Measurements from ENCODE around the gene PCNX1.

Gene PCNX1

GRCh38 chr14:70920608-70921007 is 13.3 kb downstream of the PCNX1 start:
- no peak overlapping the region for H3K27ac ChIP-seq
- DNase-seq (ENCODE audit: low spot score), result no peak
- POLR2A ChIA-PET (ENCODE audit: low non-redundant PET), result no interaction called here
- CTCF ChIA-PET, result no interaction called here
- no peak for TF ChIP-seq CTCF (conservative IDR thresholded peaks at IDR 0.05; ENCODE audit: low read depth)

GRCh38 chr14:70921669-70922068 is 14.4 kb downstream of the PCNX1 start:
- H3K27ac ChIP-seq, result no peak overlapping the region
- TF ChIP-seq CTCF (conservative IDR thresholded peaks at IDR 0.05; ENCODE audit: low read depth), result no peak
- ChIA-PET CTCF (no interaction called here), POLR2A (ENCODE audit: low non-redundant PET) (no interaction called here)
- DNase-seq (ENCODE audit: low spot score), result peak; percentile 42

GRCh38 chr14:70924521-70924920 is 17.3 kb downstream of the PCNX1 start:
- no peak for TF ChIP-seq CTCF (conservative IDR thresholded peaks at IDR 0.05; ENCODE audit: low read depth)
- ChIA-PET POLR2A (ENCODE audit: low non-redundant PET) (no interaction called here), CTCF (no interaction called here)
- DNase-seq (ENCODE audit: low spot score), result no peak
- H3K27ac ChIP-seq, result no peak overlapping the region

- H3K27ac ChIP-seq, result no peak overlapping the region
- CTCF ChIA-PET, result no interaction called here
- POLR2A ChIA-PET (ENCODE audit: low non-redundant PET), result no interaction called here
- no peak for DNase-seq (ENCODE audit: low spot score)
- TF ChIP-seq CTCF (conservative IDR thresholded peaks at IDR 0.05; ENCODE audit: low read depth), result no peak
Observed at GRCh38 chr14:70926235-70926830, 19.1 kb downstream of the PCNX1 start.

- no peak for DNase-seq (ENCODE audit: low spot score)
- no peak overlapping the region for H3K27ac ChIP-seq
- ChIA-PET CTCF (interaction anchor here (0.6 kb wide), 1 partner anchor 58 kb away, joined by 8 read pairs; no protein-coding TSS in a partner anchor), POLR2A (ENCODE audit: low non-redundant PET) (no interaction called here)
- no peak for TF ChIP-seq CTCF (conservative IDR thresholded peaks at IDR 0.05; ENCODE audit: low read depth)
Observed at GRCh38 chr14:70931008-70931407, 23.7 kb downstream of the PCNX1 start.

- CTCF ChIA-PET, result interaction anchor here (0.5 kb wide), 1 partner anchor 488 kb away, joined by 3 read pairs; no protein-coding TSS in a partner anchor
- no peak for TF ChIP-seq CTCF (conservative IDR thresholded peaks at IDR 0.05; ENCODE audit: low read depth)
- H3K27ac ChIP-seq, result no peak overlapping the region
- POLR2A ChIA-PET (ENCODE audit: low non-redundant PET), result no interaction called here
- no peak for DNase-seq (ENCODE audit: low spot score)
Observed at GRCh38 chr14:70934084-70934483, 26.8 kb downstream of the PCNX1 start.

Measured in RWPE1 (cell line).